ENCODE data around the gene CISD3. TPM values are rescaled to one million over a fixed set of nuclear protein-coding genes. Genes with fewer than 3 reads are reported as not detected.

Gene CISD3
- total and polyA plus RNA-seq, 10 of the 15 experiments (the other 5 are each of a cell fraction or from before 2014, with no cell fraction given): 2.6 to 38.1 (median 8.1) TPM

DNA sequence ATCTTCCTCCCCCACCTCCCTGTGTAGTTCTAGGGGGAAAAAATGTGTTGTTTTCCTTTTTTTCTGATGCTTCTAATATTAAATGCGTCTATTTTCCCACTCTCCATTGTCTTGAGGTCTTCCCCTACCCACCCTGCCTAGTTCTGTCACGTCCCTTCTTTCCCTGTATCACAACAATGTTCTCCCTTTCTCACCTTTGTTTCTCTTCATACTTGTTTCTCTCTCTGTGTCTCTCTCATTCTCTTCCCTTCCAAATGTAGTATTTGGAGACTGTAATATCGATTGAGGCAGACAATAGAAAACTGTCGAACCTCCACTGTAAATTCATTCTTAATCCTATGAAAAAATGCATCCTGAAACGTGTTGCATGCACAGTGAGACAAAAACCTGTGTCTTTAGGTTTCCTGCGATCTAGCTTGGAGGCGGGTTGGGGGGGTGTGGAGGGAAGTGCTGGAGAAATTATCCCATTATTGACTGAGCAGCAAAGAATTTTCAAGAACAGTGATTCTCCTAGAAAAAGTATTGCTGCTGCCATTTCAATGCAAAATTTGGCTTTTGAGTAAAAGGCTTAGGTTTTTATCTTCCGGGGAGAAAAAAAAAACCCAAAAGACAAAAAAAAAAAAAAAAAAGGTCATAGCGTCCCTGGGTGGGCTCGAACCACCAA, 21.1 kb downstream of the CISD3 start (continued):
- TF ChIP-seq, protein P1, sequence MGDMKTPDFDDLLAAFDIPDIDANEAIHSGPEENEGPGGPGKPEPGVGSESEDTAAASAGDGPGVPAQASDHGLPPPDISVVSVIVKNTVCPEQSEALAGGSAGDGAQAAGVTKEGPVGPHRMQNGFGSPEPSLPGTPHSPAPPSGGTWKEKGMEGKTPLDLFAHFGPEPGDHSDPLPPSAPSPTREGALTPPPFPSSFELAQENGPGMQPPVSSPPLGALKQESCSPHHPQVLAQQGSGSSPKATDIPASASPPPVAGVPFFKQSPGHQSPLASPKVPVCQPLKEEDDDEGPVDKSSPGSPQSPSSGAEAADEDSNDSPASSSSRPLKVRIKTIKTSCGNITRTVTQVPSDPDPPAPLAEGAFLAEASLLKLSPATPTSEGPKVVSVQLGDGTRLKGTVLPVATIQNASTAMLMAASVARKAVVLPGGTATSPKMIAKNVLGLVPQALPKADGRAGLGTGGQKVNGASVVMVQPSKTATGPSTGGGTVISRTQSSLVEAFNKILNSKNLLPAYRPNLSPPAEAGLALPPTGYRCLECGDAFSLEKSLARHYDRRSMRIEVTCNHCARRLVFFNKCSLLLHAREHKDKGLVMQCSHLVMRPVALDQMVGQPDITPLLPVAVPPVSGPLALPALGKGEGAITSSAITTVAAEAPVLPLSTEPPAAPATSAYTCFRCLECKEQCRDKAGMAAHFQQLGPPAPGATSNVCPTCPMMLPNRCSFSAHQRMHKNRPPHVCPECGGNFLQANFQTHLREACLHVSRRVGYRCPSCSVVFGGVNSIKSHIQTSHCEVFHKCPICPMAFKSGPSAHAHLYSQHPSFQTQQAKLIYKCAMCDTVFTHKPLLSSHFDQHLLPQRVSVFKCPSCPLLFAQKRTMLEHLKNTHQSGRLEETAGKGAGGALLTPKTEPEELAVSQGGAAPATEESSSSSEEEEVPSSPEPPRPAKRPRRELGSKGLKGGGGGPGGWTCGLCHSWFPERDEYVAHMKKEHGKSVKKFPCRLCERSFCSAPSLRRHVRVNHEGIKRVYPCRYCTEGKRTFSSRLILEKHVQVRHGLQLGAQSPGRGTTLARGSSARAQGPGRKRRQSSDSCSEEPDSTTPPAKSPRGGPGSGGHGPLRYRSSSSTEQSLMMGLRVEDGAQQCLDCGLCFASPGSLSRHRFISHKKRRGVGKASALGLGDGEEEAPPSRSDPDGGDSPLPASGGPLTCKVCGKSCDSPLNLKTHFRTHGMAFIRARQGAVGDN (IDR thresholded peaks at IDR 0.05): no peak
- TF ChIP-seq CBX3 (IDR thresholded peaks at IDR 0.05; ENCODE audit: borderline replicate concordance, low read depth): no peak
- 0 out of 2 replicates have a peak, but pooled peaks have one; percentile 19 for TF ChIP-seq SMAD5 (IDR thresholded peaks at IDR 0.05; ENCODE audit: low read depth)
- TF ChIP-seq, protein P2, sequence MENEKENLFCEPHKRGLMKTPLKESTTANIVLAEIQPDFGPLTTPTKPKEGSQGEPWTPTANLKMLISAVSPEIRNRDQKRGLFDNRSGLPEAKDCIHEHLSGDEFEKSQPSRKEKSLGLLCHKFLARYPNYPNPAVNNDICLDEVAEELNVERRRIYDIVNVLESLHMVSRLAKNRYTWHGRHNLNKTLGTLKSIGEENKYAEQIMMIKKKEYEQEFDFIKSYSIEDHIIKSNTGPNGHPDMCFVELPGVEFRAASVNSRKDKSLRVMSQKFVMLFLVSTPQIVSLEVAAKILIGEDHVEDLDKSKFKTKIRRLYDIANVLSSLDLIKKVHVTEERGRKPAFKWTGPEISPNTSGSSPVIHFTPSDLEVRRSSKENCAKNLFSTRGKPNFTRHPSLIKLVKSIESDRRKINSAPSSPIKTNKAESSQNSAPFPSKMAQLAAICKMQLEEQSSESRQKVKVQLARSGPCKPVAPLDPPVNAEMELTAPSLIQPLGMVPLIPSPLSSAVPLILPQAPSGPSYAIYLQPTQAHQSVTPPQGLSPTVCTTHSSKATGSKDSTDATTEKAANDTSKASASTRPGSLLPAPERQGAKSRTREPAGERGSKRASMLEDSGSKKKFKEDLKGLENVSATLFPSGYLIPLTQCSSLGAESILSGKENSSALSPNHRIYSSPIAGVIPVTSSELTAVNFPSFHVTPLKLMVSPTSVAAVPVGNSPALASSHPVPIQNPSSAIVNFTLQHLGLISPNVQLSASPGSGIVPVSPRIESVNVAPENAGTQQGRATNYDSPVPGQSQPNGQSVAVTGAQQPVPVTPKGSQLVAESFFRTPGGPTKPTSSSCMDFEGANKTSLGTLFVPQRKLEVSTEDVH (IDR thresholded peaks at IDR 0.05; ENCODE audit: low read depth, partially characterized antibody): no peak
- TF ChIP-seq CHD1 (IDR thresholded peaks at IDR 0.05; ENCODE audit: low read depth, low read length): no peak
- TF ChIP-seq NR2C2 (IDR thresholded peaks at IDR 0.05; ENCODE audit: borderline replicate concordance, control insufficient read depth, insufficient read length, low read depth): no peak
- no peak for TF ChIP-seq CBFB (IDR thresholded peaks at IDR 0.05; ENCODE audit: low read depth)
- no peak for TF ChIP-seq MEF2B (IDR thresholded peaks at IDR 0.05; ENCODE audit: partially characterized antibody, poor library complexity, severe bottlenecking)
- no peak for TF ChIP-seq DPF2 (IDR thresholded peaks at IDR 0.05)
- no peak for TF ChIP-seq SREBF2 (IDR thresholded peaks at IDR 0.05; ENCODE audit: low read length)
- TF ChIP-seq ATF7 (IDR thresholded peaks at IDR 0.05; ENCODE audit: low read depth): no peak
- no peak for TF ChIP-seq TCF12 (IDR thresholded peaks at IDR 0.05; ENCODE audit: low read depth, low read length)
- TF ChIP-seq, protein P3, sequence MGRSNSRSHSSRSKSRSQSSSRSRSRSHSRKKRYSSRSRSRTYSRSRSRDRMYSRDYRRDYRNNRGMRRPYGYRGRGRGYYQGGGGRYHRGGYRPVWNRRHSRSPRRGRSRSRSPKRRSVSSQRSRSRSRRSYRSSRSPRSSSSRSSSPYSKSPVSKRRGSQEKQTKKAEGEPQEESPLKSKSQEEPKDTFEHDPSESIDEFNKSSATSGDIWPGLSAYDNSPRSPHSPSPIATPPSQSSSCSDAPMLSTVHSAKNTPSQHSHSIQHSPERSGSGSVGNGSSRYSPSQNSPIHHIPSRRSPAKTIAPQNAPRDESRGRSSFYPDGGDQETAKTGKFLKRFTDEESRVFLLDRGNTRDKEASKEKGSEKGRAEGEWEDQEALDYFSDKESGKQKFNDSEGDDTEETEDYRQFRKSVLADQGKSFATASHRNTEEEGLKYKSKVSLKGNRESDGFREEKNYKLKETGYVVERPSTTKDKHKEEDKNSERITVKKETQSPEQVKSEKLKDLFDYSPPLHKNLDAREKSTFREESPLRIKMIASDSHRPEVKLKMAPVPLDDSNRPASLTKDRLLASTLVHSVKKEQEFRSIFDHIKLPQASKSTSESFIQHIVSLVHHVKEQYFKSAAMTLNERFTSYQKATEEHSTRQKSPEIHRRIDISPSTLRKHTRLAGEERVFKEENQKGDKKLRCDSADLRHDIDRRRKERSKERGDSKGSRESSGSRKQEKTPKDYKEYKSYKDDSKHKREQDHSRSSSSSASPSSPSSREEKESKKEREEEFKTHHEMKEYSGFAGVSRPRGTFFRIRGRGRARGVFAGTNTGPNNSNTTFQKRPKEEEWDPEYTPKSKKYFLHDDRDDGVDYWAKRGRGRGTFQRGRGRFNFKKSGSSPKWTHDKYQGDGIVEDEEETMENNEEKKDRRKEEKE (IDR thresholded peaks at IDR 0.05): no peak
- TF ChIP-seq ZNF384 (IDR thresholded peaks at IDR 0.05; ENCODE audit: borderline replicate concordance, low read depth, low read length): peak; percentile 92
- no peak for TF ChIP-seq SUPT20H (IDR thresholded peaks at IDR 0.05; ENCODE audit: borderline replicate concordance, control insufficient read depth, low read depth, low read length)

All from GM12878 (cell line).